ENCODE results near the gene ADAM22. TPM values are rescaled to one million over a fixed set of nuclear protein-coding genes. Genes with fewer than 3 reads are reported as not detected.

ADAM22 gene, protein sequence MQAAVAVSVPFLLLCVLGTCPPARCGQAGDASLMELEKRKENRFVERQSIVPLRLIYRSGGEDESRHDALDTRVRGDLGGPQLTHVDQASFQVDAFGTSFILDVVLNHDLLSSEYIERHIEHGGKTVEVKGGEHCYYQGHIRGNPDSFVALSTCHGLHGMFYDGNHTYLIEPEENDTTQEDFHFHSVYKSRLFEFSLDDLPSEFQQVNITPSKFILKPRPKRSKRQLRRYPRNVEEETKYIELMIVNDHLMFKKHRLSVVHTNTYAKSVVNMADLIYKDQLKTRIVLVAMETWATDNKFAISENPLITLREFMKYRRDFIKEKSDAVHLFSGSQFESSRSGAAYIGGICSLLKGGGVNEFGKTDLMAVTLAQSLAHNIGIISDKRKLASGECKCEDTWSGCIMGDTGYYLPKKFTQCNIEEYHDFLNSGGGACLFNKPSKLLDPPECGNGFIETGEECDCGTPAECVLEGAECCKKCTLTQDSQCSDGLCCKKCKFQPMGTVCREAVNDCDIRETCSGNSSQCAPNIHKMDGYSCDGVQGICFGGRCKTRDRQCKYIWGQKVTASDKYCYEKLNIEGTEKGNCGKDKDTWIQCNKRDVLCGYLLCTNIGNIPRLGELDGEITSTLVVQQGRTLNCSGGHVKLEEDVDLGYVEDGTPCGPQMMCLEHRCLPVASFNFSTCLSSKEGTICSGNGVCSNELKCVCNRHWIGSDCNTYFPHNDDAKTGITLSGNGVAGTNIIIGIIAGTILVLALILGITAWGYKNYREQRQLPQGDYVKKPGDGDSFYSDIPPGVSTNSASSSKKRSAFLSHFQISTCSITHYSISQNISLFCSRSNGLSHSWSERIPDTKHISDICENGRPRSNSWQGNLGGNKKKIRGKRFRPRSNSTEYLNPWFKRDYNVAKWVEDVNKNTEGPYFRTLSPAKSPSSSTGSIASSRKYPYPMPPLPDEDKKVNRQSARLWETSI
- 0.32 and 0.76 TPM in 2 replicates for total RNA-seq

GRCh38 chr7:87933953-87934698 lies at the start of gene ADAM22:
Gene ADAM22 (plus strand): TSS chr7:87934251. CDS start chr7:87934466, 215 bp downstream.

GRCh38 chr7:88219781-88220747 lies 286.0 kb downstream of the ADAM22 start, which contains the start of gene SRI:
Gene SRI (minus strand): TSS chr7:88220038. CDS start chr7:88220026, 12 bp downstream.

Other genes with a start within 250 kb of the ADAM22 start
- 10.4 and 12.5 TPM in 2 replicates for gene SLC25A40, start 57.9 kb upstream of the ADAM22 start, total RNA-seq
- 27.6 and 38.6 TPM in 2 replicates for gene DBF4, start 57.8 kb upstream of the ADAM22 start, total RNA-seq

All from epithelial cell of umbilical artery (primary cell).